ENCODE data around the gene CUL1.
A peak's percentile ranks its signal among the peaks of the same experiment; 100 is the strongest.

The CUL1 gene

GRCh38 chr7:148753224-148753623 lies 54.5 kb downstream of the CUL1 start:
- no peak overlapping the region for H3K4me3 ChIP-seq (replicated peaks; ENCODE audit: low read depth, low read length)
- TF ChIP-seq, protein P1, sequence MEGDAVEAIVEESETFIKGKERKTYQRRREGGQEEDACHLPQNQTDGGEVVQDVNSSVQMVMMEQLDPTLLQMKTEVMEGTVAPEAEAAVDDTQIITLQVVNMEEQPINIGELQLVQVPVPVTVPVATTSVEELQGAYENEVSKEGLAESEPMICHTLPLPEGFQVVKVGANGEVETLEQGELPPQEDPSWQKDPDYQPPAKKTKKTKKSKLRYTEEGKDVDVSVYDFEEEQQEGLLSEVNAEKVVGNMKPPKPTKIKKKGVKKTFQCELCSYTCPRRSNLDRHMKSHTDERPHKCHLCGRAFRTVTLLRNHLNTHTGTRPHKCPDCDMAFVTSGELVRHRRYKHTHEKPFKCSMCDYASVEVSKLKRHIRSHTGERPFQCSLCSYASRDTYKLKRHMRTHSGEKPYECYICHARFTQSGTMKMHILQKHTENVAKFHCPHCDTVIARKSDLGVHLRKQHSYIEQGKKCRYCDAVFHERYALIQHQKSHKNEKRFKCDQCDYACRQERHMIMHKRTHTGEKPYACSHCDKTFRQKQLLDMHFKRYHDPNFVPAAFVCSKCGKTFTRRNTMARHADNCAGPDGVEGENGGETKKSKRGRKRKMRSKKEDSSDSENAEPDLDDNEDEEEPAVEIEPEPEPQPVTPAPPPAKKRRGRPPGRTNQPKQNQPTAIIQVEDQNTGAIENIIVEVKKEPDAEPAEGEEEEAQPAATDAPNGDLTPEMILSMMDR (IDR thresholded peaks at IDR 0.05; ENCODE audit: low read length, missing control alignments): no peak
- DNase-seq (ENCODE audit: low read depth): peak; percentile 44

GRCh38 chr7:148754912-148755311 lies 56.2 kb downstream of the CUL1 start:
- TF ChIP-seq, protein P1 (IDR thresholded peaks at IDR 0.05; ENCODE audit: low read length, missing control alignments): no peak
- H3K4me3 ChIP-seq (replicated peaks; ENCODE audit: low read depth, low read length): no peak overlapping the region
- DNase-seq (ENCODE audit: low read depth): no peak

DNA sequence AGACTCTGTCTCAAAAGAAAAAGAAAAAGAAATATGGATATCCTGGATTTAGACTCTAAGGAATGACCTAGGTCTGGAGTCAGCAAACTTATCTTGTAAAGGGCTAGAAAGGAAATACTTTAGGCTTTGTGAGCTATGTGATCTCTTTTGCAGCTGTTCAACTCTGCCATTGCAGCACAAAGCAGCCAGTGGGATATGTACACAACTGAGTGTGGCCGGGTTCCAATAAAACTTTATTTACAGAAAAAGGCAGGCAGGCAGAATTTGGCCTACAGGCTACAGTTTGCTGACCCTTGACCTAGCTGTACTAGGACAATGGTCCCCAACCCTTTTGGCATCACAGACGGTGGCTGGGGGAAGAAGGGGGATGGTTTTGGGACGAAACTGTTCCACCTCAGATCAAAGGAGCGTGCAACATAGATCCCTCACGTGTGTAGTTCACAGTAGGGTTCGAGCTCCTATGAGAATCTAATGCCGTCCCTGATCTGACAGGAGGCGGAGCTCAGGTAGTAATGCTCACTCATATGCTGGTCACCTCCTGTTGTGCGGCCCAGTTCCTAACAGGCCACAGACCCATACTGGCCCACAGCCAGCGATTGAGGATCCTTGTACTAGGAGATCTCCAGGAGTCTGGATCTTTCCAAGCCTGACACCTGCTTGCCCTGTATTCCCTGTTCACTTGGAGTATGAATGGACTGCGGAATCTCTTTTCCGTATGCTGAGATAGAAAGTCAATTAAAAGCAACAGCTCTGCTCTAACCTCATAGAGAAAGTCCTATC lies 63.0 kb downstream of the CUL1 start:
- TF ChIP-seq, protein P1 (IDR thresholded peaks at IDR 0.05; ENCODE audit: low read length, missing control alignments): no peak
- no peak overlapping the region for H3K4me3 ChIP-seq (replicated peaks; ENCODE audit: low read depth, low read length)
- no peak for DNase-seq (ENCODE audit: low read depth)

- TF ChIP-seq, protein P1 (IDR thresholded peaks at IDR 0.05; ENCODE audit: low read length, missing control alignments): no peak
- peak; percentile 42 for DNase-seq (ENCODE audit: low read depth)
- H3K4me3 ChIP-seq (replicated peaks; ENCODE audit: low read depth, low read length): no peak overlapping the region
Measured at GRCh38 chr7:148763622-148764021, 64.9 kb downstream of the CUL1 start.

DNA sequence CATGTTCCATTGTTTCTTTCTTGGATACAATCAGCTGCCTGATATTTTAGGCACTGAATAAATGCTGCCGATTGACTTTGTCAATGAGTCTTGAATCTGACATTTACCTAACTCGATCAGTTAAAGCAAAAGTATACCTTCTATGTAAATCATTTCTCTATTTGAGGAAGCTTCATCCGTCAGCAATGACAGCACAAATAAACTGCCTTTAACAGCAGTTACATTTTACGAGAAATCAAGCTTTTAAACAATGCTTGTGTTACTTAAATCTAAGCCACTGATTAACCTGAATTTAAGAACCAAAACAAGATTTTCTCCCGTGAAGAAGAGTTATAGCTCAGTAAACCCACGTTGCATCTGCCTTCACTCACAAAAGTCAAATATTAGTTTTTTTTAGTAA lies 71.3 kb downstream of the CUL1 start:
- TF ChIP-seq, protein P1 (IDR thresholded peaks at IDR 0.05; ENCODE audit: low read length, missing control alignments): no peak
- no peak overlapping the region for H3K4me3 ChIP-seq (replicated peaks; ENCODE audit: low read depth, low read length)
- DNase-seq (ENCODE audit: low read depth): no peak

DNA sequence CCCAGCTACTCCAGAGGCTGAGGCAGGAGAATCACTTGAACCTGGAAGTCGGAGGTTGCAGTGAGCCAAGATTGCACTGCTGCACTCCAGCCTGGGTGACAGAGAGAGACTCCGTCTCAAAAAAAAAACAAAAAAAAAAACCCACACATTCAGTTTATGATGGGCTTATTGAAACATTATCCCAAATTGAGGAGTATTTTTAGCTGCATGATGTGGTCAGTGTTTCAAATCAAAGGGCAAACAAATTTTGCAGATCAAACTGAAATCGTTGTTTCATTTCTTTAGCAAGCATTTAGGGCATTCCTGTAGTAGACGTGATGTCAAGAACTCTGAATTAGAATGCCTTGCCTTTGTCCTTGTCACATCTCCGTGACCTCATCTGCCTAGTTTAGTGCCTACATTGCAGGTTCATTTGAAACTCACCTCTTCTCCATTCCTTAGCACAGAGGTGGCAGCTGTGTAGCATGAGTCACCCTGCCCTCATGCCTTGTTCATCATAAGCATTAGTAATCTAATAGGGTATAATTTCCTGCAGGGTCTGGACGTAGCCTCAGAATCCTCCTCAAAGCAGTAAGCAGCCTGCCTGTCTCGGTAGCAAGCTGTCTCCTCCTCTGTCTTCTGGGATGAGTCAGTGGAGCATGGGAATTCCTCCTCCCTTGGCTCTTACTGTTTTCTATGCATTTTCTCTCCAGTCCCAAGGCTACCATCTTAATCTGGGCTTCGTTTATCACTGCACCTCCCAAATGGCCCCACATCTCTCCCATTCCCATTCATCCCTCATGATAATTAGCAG lies 73.8 kb downstream of the CUL1 start:
- TF ChIP-seq, protein P1 (IDR thresholded peaks at IDR 0.05; ENCODE audit: low read length, missing control alignments): no peak

More for the DNA sequence above, 73.8 kb downstream of the CUL1 start:
- peak; percentile 80 for DNase-seq (ENCODE audit: low read depth)
- H3K4me3 ChIP-seq (replicated peaks; ENCODE audit: low read depth, low read length): no peak overlapping the region
